GM18498 (cell line): ENCODE results near the gene DNAJC1.
A peak's percentile ranks its signal among the peaks of the same experiment; 100 is the strongest.

Source experiments
- ATAC-seq: cut with Tn5 transposase; IDR thresholded peaks from one replicate; pipeline ENCODE4 v1.9.1; 2021; ENCODE audit warnings: mild to moderate bottlenecking, moderate library complexity; ENCODE audit not compliant: unreplicated experiment

DNAJC1 gene

DNA sequence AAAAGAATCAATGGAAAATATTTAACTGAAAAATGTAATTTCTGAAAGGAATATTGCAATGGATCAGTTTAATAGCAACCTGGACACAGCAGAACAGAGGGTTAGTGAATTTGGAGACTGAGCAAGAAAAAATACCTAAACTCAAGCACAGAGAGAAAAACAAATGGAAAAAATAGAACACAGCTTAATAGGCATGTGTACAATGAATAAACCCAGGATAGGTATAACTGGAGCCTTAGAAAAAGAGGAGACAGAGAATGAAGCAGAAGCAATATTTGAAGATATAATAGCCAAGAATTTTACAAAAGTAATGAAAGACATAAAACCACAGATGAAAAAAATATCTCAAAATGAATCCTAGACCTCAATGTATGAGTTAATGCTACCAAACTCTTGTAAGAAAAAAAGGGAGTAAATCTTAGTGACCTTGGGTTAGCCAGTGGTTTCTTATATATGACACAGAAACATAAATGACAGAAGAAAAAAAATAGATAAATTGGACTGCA lies 2.9 kb upstream of the DNAJC1 start:
- no peak for ATAC-seq

DNA sequence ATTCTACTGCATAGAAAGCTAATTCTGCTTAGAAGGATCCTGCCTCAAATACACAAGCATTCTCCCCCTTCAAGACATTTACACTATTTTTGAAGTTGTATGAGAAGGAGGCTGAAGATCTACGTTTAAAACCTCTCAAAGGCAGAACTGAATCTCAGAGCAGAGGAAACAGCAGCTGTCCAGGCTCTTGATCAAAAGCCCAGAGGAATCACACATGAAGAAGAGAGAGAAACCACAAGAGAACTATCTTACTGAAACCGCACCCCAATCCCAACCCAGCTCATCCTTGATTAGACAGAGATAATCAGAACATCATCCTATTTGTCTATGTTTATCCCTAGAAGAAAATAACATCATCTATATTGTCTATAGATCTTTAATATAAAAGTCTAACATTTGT lies 2.2 kb upstream of the DNAJC1 start:
- ATAC-seq = no peak

DNA sequence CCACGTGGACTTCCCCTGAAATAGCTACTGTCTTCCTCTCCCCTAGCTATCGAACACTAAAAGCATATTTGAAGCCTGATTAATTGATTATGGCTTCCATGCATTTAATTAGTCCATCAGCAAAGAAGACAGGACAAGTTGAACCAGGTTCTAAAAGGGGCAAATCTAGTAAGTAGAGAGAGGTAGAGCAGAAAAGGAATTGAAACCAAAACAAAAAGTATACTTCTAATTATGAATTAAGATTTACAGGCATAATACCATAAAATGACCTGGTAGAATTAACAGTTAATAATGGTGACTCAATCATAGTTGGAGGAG lies 393 bp upstream of the DNAJC1 start:
- ATAC-seq = peak; percentile 0

DNA sequence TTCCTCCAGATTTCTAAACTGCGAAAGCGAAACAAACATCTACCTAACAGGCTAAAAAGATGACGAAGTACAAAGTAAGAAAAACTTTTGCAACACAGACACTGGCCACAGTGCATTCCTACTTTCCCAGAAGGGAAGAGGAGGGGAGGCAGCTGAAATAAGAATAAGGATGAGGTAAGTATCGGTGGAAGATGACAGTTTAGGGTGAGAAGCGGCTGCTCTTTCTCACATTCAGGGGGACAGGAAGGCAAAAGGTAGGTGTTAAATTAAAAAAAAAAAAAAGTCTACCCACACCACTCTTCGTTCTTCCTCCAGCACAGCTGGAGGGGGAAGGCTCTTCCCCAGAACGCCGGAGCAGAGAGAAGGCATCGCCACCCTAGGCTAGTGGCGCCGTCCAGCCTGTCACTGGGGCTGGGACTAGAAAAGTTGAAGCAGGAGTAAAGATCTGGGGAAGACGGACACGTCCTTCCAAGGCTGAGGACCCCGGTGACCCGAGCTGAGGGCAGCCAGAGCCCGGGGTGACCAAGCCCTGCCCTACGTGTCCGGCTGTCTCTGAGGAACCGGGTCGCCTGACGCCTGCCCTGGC lies 846 bp downstream of the DNAJC1 start:
- ATAC-seq = peak; percentile 21

DNA sequence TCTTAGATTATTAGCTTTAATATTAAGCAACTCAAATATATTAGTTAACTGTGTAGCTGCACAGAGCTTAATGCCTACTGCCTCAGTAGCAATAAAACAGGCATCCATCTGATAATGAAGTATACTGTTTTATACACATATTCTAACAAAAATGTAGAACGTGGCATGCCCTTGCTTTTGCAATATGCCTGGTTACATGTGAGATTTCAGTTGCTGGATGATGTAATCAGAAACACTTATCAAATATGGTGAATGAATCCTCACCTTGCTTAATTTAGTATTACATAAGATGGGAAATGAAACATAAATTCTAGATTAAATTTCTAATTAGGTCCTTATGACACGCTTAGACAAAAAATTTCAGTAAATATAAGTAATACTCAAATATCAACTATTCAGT lies 8.0 kb downstream of the DNAJC1 start:
- no peak for ATAC-seq

DNA sequence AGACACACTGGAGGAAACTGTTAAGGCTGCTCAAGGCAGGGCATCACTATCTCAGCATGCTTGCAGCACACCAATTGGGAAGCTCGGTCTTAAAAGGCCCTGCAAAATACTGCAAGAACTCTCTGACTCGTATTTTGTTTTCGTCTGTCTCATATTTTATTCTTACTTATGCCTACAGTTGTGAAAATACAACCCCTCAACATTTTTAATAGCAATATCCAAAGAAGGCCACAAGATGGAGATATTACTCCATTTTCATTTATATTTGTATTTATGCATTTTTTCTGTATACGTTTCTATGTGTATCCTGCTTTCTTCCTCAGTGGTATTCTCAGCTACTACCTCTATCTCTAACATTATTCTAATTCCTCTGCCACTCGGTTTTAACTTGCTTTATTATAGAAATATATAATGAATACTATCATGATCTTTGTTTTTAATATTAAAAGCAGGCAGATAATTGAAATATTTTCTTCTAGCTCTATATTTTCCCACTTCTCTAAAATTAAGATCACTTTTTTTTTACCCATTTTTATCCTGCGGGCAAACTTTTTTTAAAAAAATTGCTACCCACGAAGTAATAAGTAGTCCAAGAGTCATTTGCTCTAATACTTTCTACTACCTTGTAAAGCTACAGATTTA lies 10.0 kb downstream of the DNAJC1 start:
- ATAC-seq = no peak

DNA sequence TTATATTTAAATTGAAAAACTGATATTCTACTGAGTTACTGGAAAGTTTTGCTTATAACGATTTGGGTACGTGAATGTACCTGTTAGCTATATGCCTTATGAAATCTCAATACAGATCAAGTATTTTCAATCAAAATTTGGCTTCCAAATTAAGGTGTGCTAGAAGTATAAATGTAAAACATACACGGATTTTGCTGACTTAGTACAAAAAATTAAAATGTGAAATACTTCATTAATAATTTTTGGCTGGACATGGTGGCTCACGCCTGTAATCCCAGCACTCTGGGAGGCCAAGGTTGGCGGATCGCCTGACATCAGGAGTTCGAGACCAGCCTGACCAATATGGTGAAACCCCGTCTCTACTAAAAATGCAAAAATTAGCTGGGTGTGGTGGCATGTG lies 11.7 kb downstream of the DNAJC1 start:
- ATAC-seq = no peak

DNA sequence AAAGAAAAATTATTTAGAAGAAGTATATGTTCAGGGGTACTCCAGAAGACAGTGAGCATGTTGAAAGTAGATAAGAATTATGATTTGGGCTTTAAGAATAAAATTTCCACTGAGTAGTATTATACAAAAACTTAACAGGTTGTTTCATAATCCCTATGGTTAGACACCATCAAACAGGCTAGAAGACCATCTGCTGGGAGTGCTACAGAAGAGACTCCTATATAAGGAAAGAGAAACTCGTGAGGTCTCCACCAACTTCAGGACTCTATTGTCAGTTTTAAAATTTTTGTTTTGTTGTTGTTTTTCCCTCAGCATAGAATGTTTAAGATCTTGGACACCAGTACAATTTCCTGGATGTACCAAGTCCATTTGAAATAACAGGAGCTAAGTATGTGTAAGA lies 13.1 kb downstream of the DNAJC1 start:
- no peak for ATAC-seq

DNA sequence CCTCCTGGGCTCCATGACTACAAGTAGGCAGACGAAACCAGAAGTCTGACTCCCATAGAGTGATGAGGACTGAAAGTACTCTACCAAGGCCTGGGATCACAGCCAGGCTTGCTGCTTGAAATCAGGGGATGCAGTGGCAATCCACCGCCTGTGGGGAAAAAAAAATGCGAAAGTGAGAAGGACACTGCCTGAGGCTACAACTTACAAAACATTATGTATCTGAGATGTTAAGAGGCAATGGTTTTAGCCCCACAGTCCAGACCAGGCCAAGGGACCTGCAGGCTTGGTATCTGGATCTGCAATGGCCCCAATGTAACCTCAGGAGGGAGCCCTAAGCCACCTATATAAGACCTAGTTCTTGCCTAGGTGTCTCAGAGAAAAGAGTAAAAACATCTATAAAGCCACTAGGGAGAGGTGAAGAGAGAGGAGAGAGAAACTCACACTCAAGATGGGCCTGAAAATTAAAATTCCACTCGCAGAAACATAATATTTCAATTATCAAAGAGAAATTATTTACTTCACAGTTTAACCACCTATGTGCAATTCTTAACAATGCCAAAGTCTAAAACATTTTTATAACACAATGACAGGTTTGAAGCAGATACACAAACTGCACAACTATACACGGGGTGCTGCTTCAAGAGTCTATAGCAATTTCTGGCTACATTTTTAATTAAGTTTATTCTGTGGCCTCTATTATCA lies 13.9 kb downstream of the DNAJC1 start:
- peak; percentile 93 for ATAC-seq

DNA sequence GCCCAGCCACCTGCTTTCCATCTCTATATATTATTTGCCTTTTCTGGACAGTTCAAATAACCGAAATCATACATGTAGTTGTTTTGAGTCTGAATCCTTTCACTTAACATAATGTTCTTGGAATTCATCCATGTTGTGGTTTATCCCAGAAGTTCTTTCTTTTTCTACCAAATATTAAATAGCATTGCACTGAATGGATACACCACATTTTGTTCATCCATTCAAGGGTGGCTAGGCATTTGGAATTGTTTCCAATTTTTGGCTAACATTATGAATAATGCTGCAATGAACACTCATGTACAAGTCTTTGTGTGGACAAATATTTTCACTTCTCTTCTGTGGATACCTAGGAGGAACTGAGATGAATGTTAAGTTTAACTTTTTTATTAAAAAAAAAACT lies 18.0 kb downstream of the DNAJC1 start:
- ATAC-seq = no peak

DNA sequence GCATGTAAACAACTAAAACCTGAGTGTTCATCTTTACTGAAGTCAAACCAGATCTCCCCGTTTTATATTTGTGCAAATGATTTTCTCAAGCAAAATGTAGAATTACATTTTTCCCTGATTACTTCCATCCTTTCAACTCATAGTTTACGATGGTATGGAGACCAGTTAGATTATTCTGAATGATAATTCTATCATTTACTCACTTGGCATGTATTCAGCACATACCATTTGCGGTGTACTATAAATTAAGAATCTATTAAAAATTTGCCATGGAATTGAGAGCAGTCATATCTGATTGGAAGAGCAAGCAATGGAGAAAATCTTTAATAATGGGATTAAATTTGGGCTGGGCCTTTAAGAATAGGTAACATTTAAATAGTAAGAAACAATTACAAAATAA lies 22.4 kb downstream of the DNAJC1 start:
- ATAC-seq = no peak

DNA sequence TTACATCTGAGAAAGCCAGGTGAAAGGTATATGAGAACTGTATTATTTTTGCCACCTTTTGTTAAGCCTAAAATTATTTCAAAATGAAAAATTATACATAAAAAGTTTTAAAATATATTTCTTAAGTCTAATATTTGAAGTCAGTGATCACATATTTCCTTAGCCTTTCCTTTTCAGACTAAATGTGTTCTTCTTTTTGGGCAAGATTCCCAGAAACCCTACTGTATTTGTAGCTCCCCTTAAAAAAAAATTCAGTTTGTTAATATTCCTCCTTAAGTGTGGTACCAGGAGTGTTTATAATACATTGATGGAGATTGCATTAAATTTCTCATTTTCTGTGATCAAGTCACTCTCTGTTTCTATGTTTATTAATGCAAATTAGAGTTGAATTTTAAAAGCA lies 22.8 kb downstream of the DNAJC1 start:
- no peak for ATAC-seq

DNA sequence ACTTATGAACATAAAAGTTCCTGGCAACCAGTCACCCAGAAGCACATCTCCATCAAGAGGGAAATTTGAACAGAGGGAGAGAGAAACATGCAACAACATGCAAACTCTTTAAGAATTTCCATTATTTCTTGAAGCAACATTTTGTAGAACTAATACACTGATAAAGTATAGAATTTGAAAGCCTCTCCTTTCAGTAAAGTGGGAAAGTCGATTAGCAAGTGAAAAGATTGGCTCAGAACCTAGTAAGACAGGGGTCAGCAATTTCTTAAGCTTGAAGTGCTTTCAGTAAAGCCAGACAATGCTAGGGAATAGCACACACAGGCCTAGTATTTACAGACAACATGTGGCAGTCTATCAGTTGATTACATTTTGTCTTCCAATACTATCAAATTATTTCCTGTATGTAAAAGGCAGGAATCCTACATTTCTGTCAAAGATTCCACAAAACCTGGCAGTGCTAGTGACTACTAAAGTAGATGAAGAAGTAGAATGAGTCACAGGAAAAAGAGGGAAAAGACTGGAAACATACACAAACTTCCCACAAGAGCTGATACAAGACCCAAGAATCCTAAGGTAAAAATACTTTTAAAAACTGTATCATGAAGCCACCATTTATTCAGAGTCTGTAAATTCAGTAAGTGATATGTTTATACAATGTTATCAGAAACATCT lies 25.2 kb downstream of the DNAJC1 start:
- ATAC-seq = no peak

DNA sequence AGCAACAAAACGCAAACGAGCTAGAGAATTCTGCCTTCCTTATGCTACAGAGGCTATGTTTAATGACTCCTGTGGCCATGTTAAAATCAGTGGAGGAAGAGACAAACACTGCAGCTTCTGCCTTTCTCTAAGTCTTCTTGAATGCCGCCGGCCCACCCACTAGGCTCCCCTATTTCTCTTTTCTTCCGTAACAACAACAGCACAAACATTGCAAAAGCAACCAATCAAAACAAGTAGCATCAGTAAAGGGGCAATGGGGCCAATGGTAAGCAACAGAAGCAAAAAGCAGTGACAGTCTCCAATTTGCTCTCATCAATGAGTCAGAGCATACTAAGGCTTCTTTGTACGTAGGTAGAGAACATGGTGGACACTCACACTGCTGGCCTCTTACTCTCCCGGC lies 26.8 kb downstream of the DNAJC1 start:
- ATAC-seq = no peak

DNA sequence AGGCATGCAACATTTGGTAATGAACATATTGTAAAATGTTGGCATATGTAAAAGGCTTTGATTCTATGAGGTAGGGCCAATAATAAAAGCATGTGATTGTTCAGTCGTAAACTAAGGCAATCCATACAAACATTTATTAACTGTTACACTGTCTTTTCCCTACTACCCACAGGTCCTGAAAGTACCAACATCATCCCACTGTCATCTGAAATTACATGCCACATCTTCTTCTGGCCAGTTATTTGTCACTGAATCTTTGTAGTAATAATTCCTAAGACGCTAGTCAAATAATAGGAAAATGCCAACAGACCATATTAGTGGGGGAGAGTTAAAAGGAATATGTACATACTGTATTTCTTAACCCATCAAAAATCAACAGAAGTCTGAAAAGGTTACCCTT lies 27.2 kb downstream of the DNAJC1 start:
- ATAC-seq = no peak

DNA sequence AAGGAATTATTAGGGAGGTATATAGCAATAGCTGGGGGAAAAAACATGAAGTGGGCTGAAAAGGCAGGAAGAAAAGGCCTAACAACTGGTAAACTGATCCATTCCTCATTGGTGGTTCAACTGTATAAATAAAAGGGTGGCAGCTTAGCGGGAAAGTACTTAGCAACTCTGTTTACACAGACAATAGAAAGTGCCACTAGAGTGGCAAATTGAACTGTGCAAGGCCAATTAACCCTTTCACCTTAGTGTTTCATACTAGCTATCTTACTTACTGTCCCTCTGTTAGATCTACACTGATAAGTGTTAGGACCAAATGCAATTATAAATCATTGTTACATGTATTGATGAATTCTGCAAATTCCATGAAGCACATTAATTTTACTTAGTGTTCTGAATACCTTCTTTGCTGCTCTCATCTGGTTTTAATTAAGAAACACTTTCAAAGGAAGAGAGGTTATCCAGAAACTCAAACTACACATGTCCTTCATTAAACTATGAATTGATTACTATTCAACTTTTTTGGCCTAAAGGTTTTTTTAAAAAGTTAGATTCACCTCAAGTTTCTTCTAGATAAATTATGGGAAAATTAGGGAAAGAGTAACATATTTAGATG lies 28.0 kb downstream of the DNAJC1 start:
- ATAC-seq = no peak

DNA sequence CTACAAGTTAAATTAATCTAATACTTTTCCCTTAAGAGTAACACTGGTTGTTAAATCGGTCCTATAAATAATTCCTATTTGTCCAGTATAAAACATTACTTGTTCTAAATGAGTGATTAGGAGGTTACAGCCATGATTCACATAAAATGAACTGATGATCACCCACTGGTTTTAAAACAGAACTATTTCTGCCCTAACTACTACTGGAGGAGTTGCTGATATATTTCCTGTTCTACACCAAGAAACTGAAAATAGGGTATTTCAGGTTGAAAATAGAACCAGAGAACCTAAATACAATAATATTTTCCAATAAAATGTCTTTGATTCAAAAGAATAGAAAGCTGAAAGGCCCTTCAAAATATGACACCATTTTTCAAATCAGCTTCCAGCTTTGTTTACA lies 30.9 kb downstream of the DNAJC1 start:
- ATAC-seq = no peak

DNA sequence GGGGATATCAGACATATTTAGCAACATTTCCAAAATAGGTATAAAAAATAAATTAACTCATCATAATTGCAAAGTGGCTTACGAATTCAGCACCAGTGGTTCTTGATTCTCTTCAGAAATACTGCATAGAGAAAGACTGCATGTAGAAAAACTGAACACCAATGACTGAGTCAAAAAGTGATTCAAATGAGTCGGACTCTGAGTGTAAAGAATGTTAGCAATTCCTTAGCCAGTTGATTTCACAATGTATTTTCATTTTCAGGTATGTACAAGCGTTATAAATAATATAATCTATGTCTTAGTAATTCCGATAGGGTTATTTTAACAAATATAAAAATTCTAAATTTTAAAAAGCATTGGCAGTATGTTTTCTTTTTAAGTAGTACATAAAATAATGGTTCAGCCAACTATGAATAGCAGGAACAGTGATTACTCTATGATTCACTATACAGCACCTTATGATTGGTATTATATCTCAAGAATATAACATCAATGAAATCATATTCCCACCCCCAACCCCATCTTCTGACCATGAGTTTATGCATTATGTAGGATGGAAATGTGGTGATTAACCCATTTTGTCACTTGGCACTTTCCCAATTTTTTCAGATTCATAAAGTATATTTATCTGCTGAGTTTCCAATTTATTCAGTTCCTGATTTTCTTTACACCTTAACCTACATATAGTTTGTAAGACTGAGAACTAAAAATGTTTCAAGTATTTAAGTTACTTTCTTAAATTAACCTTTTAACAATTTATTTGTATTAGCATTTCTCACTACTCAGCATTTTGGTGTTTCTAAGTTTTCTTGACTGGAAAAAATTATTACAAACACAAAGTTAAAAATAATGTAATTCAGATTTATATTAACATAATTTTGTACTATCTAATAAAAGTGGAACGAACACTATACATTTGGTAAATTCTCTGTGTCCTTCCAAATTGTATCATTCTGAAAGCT lies 33.9 kb downstream of the DNAJC1 start:
- no peak for ATAC-seq

DNA sequence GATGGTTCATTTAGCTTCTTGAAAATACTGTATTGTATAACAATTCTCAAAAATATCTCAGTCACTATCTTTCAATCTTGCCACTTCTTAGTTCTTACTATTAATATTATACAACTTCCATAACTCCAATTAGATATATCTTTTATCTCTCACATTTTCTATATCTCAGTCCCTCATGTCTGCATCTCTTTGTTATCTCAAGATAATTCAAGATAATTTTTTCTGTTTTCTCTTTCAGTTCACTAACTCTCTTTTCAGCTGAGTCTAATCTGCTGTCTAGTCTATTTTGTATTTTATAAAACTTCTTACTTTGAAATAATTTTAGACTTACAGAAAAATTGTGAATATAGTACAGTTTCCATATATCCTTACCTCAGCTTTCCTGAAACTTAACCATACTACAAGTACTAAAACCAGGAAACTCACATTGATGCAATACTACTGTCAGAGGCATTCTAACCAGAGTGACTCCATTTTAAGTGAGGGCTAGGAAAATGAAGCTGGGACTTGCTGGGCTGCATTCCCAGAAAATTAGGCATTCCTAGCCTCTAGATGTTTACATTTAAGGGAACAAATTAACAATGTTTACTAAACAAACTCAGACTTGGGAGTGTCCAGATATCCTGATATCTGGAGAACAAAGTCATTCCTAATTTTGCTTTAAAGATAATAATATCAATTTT lies 38.4 kb downstream of the DNAJC1 start:
- ATAC-seq = no peak

DNA sequence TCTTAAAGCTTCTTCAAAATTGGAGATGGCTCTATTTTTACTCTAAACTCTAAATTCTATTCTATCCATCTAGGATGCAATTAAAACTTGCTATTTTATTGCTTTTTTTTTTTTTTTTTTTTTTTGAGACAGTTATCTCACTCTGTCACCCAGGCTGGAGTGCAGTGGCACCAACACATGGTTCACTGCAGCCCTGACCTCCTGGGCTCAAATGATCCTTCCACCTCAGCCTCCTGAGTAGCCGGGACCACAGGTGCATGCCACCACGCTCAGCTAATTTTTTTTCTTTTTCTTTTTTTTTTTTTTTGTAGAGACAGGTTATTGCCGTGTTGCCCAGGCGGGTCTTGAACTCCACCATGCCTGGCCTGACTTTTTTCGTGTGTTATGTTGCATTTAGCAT lies 41.2 kb downstream of the DNAJC1 start:
- ATAC-seq = no peak
